GM12865 (cell line): Measurements from ENCODE around the gene ARIH2.

ENCODE experiments used
- DNase-seq: peaks from one replicate; pipeline ENCODE4 v3.0.0; 2010; ENCODE audit warnings: low read depth
- H3K4me3 ChIP-seq: 2 replicates; pipeline ENCODE4 v1.5.1; 2011; ENCODE audit warnings: mild to moderate bottlenecking, low read depth, low read length, control low read depth
- TF ChIP-seq, protein P1 (sequence below): IDR thresholded peaks from 2 replicates; pipeline ENCODE4 v1.5.1; 2011; ENCODE audit warnings: low read length, control low read depth, low read depth, inconsistent platforms; ENCODE audit not compliant: insufficient read depth; ENCODE audit errors: missing control alignments

ARIH2 gene

DNA sequence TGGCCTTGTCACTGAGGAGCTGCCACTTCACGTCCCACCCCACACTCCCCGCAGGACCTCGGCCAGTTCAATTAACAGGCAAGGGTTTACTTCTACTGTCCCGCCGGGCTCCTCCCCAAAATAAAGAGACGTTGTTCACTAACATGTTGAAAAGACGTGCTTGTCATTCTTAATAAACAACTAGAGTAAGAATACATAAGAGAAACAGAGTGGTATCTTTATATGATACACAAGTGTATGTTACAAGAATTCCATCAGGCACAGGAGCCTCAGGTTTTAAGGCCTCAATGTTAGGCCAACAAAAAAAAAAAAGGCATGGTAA, 110.9 kb downstream of the ARIH2 start:
- DNase-seq: no peak

DNA sequence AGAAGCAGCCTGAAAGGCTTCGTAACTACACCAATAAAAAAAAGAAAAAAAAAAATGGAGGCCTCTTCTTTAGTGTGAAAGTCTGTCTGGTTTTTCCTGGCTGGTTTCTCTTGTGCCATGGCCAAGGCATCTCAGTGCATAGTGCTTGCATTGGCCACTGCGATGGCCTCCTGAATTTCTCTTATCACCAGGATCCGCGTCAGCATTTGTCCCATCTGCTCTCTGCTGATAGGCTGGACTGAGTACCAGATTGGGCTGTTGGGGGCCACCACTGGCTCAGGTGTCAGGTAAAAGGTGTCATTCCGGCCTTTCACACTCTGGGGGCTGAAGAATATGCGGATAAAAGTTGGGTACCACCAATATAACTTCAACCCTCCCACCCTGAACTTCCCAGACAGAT, 111.7 kb downstream of the ARIH2 start:
- TF ChIP-seq, protein P1, sequence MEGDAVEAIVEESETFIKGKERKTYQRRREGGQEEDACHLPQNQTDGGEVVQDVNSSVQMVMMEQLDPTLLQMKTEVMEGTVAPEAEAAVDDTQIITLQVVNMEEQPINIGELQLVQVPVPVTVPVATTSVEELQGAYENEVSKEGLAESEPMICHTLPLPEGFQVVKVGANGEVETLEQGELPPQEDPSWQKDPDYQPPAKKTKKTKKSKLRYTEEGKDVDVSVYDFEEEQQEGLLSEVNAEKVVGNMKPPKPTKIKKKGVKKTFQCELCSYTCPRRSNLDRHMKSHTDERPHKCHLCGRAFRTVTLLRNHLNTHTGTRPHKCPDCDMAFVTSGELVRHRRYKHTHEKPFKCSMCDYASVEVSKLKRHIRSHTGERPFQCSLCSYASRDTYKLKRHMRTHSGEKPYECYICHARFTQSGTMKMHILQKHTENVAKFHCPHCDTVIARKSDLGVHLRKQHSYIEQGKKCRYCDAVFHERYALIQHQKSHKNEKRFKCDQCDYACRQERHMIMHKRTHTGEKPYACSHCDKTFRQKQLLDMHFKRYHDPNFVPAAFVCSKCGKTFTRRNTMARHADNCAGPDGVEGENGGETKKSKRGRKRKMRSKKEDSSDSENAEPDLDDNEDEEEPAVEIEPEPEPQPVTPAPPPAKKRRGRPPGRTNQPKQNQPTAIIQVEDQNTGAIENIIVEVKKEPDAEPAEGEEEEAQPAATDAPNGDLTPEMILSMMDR: no peak
- DNase-seq: no peak
- H3K4me3 ChIP-seq: no peak overlapping the region

More for the DNA sequence above, 110.9 kb downstream of the ARIH2 start:
- H3K4me3 ChIP-seq: no peak overlapping the region
- TF ChIP-seq, protein P1: no peak

- TF ChIP-seq, protein P1: no peak
- no peak overlapping the region for H3K4me3 ChIP-seq
- no peak for DNase-seq
These were observed 114.1 kb downstream of the ARIH2 start for GRCh38 chr3:49032646-49033304.

GRCh38 chr3:49034650-49035049, 116.0 kb downstream of the ARIH2 start:
- DNase-seq: no peak
- TF ChIP-seq, protein P1: no peak
- H3K4me3 ChIP-seq: no peak overlapping the region

- H3K4me3 ChIP-seq: no peak overlapping the region
- no peak for DNase-seq
- TF ChIP-seq, protein P1: no peak
These were observed 116.6 kb downstream of the ARIH2 start for GRCh38 chr3:49035281-49035680.
